Effector memory CD8-positive, alpha-beta T cell (primary cell): ENCODE results near the gene FMNL2.

Experiments
- ATAC-seq: fragments of 150-1000 bp; cut with Tn5 transposase; replicated peaks from 2 replicates; pipeline ENCODE4 v1.10.0; 2021; ENCODE audit warnings: mild to moderate bottlenecking, moderate library complexity
- DNase-seq, 3 experiments: peaks; one replicate each; pipeline ENCODE4 v3.0.0; 2021
- H3K27ac Mint-ChIP-seq, 2 donors: one replicate each; pipeline ENCODE4 v1.8.0; 2022; ENCODE audit warnings: mild to moderate bottlenecking in 2 of 2, mixed read lengths in 2 of 2, moderate library complexity in 2 of 2
- H3K27me3 Mint-ChIP-seq, 2 donors: one replicate each; pipeline ENCODE4 v1.8.0; 2022; ENCODE audit warnings: mixed read lengths in 2 of 2
- H3K36me3 Mint-ChIP-seq: one replicate; pipeline ENCODE4 v1.8.0; 2022; ENCODE audit warnings: mild to moderate bottlenecking, moderate library complexity, mixed read lengths; ENCODE audit not compliant: insufficient read depth
- H3K4me1 Mint-ChIP-seq, 2 donors: one replicate each; pipeline ENCODE4 v1.8.0; 2022; ENCODE audit warnings: low read depth in 2 of 2, mixed read lengths in 2 of 2
- H3K4me3 Mint-ChIP-seq, 2 donors: one replicate each; pipeline ENCODE4 v1.8.0; 2022; ENCODE audit warnings: mild to moderate bottlenecking in 2 of 2, mixed read lengths in 2 of 2, moderate library complexity in 2 of 2
- H3K9me3 Mint-ChIP-seq, 2 donors: one replicate each; pipeline ENCODE4 v1.8.0; 2022; ENCODE audit warnings: mixed read lengths in 2 of 2

Gene FMNL2

GRCh38 chr2:152420363-152420762 is 85.4 kb downstream of the FMNL2 start:
- no peaks in the 10 kb centered on the region for H3K9me3 Mint-ChIP-seq
- ATAC-seq: no peak

GRCh38 chr2:152420936-152421335 is 86.0 kb downstream of the FMNL2 start:
- Mint-ChIP-seq H3K27ac (no peak overlapping the region), H3K36me3 (no peaks in the 10 kb centered on the region)

More at GRCh38 chr2:152420363-152420762, 85.4 kb downstream of the FMNL2 start:
- no peaks in the 10 kb centered on the region for H3K36me3 Mint-ChIP-seq
- H3K4me3 Mint-ChIP-seq: no peak overlapping the region
- no peak for DNase-seq
- H3K27me3 Mint-ChIP-seq: peaks cover 5 to 52% of the 10 kb centered on the region in 2 donors
- H3K4me1 Mint-ChIP-seq: no peaks in the 10 kb centered on the region
- no peak overlapping the region for H3K27ac Mint-ChIP-seq

GRCh38 chr2:152421521-152422370 is 86.8 kb downstream of the FMNL2 start:
- H3K27ac Mint-ChIP-seq: no peak overlapping the region
- no peaks in the 10 kb centered on the region for H3K36me3 Mint-ChIP-seq
- no peaks in the 10 kb centered on the region for H3K9me3 Mint-ChIP-seq
- H3K27me3 Mint-ChIP-seq: peaks cover 5 to 44% of the 10 kb centered on the region in 2 donors
- no peaks in the 10 kb centered on the region for H3K4me1 Mint-ChIP-seq
- DNase-seq: no peak
- ATAC-seq: peak; percentile 35
- no peak overlapping the region for H3K4me3 Mint-ChIP-seq

More at GRCh38 chr2:152420936-152421335, 86.0 kb downstream of the FMNL2 start:
- Mint-ChIP-seq H3K9me3 (no peaks in the 10 kb centered on the region), H3K4me3 (no peak overlapping the region), H3K27me3 (peaks cover 5 to 46% of the 10 kb centered on the region in 2 donors), H3K4me1 (no peaks in the 10 kb centered on the region)
- ATAC-seq: no peak
- no peak for DNase-seq

- peaks cover 5 to 27% of the 10 kb centered on the region in 2 donors for H3K27me3 Mint-ChIP-seq
- no peaks in the 10 kb centered on the region for H3K9me3 Mint-ChIP-seq
- no peak overlapping the region for H3K27ac Mint-ChIP-seq
- H3K4me3 Mint-ChIP-seq: no peak overlapping the region
- DNase-seq (no peak), ATAC-seq (no peak)
- H3K36me3 Mint-ChIP-seq: no peaks in the 10 kb centered on the region
- H3K4me1 Mint-ChIP-seq: no peaks in the 10 kb centered on the region
Observed at GRCh38 chr2:152423684-152424083, 88.7 kb downstream of the FMNL2 start.

- no peaks in the 10 kb centered on the region for H3K36me3 Mint-ChIP-seq
- no peaks in the 10 kb centered on the region for H3K9me3 Mint-ChIP-seq
- peaks cover 0 to 5% of the 10 kb centered on the region in 2 donors for H3K27me3 Mint-ChIP-seq
- no peaks in the 10 kb centered on the region for H3K4me1 Mint-ChIP-seq
- no peak for ATAC-seq
- DNase-seq: no peak
- H3K4me3 Mint-ChIP-seq: no peak overlapping the region
- no peak overlapping the region for H3K27ac Mint-ChIP-seq
Observed at GRCh38 chr2:152425765-152426727, 91.1 kb downstream of the FMNL2 start.

GRCh38 chr2:152426801-152427200 is 91.8 kb downstream of the FMNL2 start:
- no peaks in the 10 kb centered on the region for H3K4me1 Mint-ChIP-seq
- peaks cover 0 to under 1% of the 10 kb centered on the region in 2 donors for H3K27me3 Mint-ChIP-seq
- H3K36me3 Mint-ChIP-seq: no peaks in the 10 kb centered on the region
- ATAC-seq (no peak), DNase-seq (no peak)
- no peak overlapping the region for H3K4me3 Mint-ChIP-seq
- no peaks in the 10 kb centered on the region for H3K9me3 Mint-ChIP-seq
- no peak overlapping the region for H3K27ac Mint-ChIP-seq

GRCh38 chr2:152427902-152428301 is 92.9 kb downstream of the FMNL2 start:
- no peak for DNase-seq
- no peak overlapping the region for H3K27ac Mint-ChIP-seq
- no peaks in the 10 kb centered on the region for H3K36me3 Mint-ChIP-seq
- H3K9me3 Mint-ChIP-seq: no peaks in the 10 kb centered on the region
- H3K4me1 Mint-ChIP-seq: no peaks in the 10 kb centered on the region
- peaks cover 6 to 9% of the 10 kb centered on the region in 2 donors for H3K27me3 Mint-ChIP-seq
- no peak overlapping the region for H3K4me3 Mint-ChIP-seq
- ATAC-seq: no peak

GRCh38 chr2:152428800-152429582 is 94.0 kb downstream of the FMNL2 start:
- no peaks in the 10 kb centered on the region for H3K36me3 Mint-ChIP-seq
- no peak overlapping the region for H3K27ac Mint-ChIP-seq
- DNase-seq: no peak
- ATAC-seq: no peak
- H3K4me1 Mint-ChIP-seq: no peaks in the 10 kb centered on the region
- H3K27me3 Mint-ChIP-seq: peaks cover 6 to 9% of the 10 kb centered on the region in 2 donors
- no peak overlapping the region for H3K4me3 Mint-ChIP-seq
- H3K9me3 Mint-ChIP-seq: no peaks in the 10 kb centered on the region

- H3K9me3 Mint-ChIP-seq: no peaks in the 10 kb centered on the region
- no peaks in the 10 kb centered on the region for H3K36me3 Mint-ChIP-seq
- no peak overlapping the region for H3K27ac Mint-ChIP-seq
- H3K4me1 Mint-ChIP-seq: no peaks in the 10 kb centered on the region
- ATAC-seq (no peak), DNase-seq (no peak)
- H3K27me3 Mint-ChIP-seq: peaks cover 9 to 12% of the 10 kb centered on the region in 2 donors
- H3K4me3 Mint-ChIP-seq: no peak overlapping the region
Observed at GRCh38 chr2:152430876-152431275, 95.9 kb downstream of the FMNL2 start.

- Mint-ChIP-seq H3K9me3 (no peaks in the 10 kb centered on the region), H3K27me3 (peaks cover 9 to 12% of the 10 kb centered on the region in 2 donors), H3K4me3 (no peak overlapping the region), H3K4me1 (no peaks in the 10 kb centered on the region), H3K27ac (no peak overlapping the region), H3K36me3 (no peaks in the 10 kb centered on the region)
- ATAC-seq (no peak), DNase-seq (no peak)
Observed at GRCh38 chr2:152431370-152432098, 96.6 kb downstream of the FMNL2 start.

GRCh38 chr2:152432206-152432653 is 97.3 kb downstream of the FMNL2 start:
- H3K36me3 Mint-ChIP-seq: no peaks in the 10 kb centered on the region
- H3K4me1 Mint-ChIP-seq: no peaks in the 10 kb centered on the region
- no peak for DNase-seq
- H3K27ac Mint-ChIP-seq: no peak overlapping the region
- no peak overlapping the region for H3K4me3 Mint-ChIP-seq
- no peak for ATAC-seq
- no peaks in the 10 kb centered on the region for H3K9me3 Mint-ChIP-seq
- H3K27me3 Mint-ChIP-seq: peaks cover 9 to 12% of the 10 kb centered on the region in 2 donors

- no peak overlapping the region for H3K4me3 Mint-ChIP-seq
- no peak for ATAC-seq
- H3K9me3 Mint-ChIP-seq: no peaks in the 10 kb centered on the region
- no peaks in the 10 kb centered on the region for H3K36me3 Mint-ChIP-seq
- H3K27ac Mint-ChIP-seq: no peak overlapping the region
- peaks cover 10 to 14% of the 10 kb centered on the region in 2 donors for H3K27me3 Mint-ChIP-seq
- no peak for DNase-seq
- no peaks in the 10 kb centered on the region for H3K4me1 Mint-ChIP-seq
Observed at GRCh38 chr2:152432765-152433164, 97.8 kb downstream of the FMNL2 start.
